HG02571 (cell line): ENCODE data around the gene TFF3.

Experiments
- ATAC-seq: cut with Tn5 transposase; IDR thresholded peaks from one replicate; pipeline ENCODE4 v1.9.1; 2021; ENCODE audit warnings: mild to moderate bottlenecking, moderate library complexity; ENCODE audit not compliant: unreplicated experiment

Gene TFF3

GRCh38 chr21:42315296-42315891 is at the start of gene TFF3:
Gene TFF3 (minus strand): TSS chr21:42315409. CDS start chr21:42315374, 35 bp downstream.
- no peak for ATAC-seq

- ATAC-seq = no peak
Measured at GRCh38 chr21:42364304-42364865, 49.2 kb upstream of the TFF3 start.

- no peak for ATAC-seq
Measured at GRCh38 chr21:42363312-42363711, 48.1 kb upstream of the TFF3 start.

GRCh38 chr21:42362700-42363099 is 47.5 kb upstream of the TFF3 start:
- ATAC-seq = no peak

- ATAC-seq = no peak
Measured at GRCh38 chr21:42362198-42362597, 47.0 kb upstream of the TFF3 start.

- no peak for ATAC-seq
Measured at GRCh38 chr21:42361286-42361685, 46.1 kb upstream of the TFF3 start.

GRCh38 chr21:42360317-42360716 is 45.1 kb upstream of the TFF3 start:
- ATAC-seq = no peak

- ATAC-seq = no peak
Measured at GRCh38 chr21:42358937-42359336, 43.7 kb upstream of the TFF3 start.

GRCh38 chr21:42358261-42358660 is 43.1 kb upstream of the TFF3 start:
- ATAC-seq = no peak

- no peak for ATAC-seq
Measured at GRCh38 chr21:42357307-42357706, 42.1 kb upstream of the TFF3 start.

- ATAC-seq = no peak
Measured at GRCh38 chr21:42356650-42357049, 41.4 kb upstream of the TFF3 start.

- ATAC-seq = no peak
Measured at GRCh38 chr21:42356046-42356445, 40.8 kb upstream of the TFF3 start.

- no peak for ATAC-seq
Measured at GRCh38 chr21:42353623-42354022, 38.4 kb upstream of the TFF3 start.

GRCh38 chr21:42352441-42353095 is 37.4 kb upstream of the TFF3 start:
- no peak for ATAC-seq

- no peak for ATAC-seq
Measured at GRCh38 chr21:42351626-42352440, 36.6 kb upstream of the TFF3 start.

GRCh38 chr21:42350927-42351426 is 35.8 kb upstream of the TFF3 start, which contains the start of gene TFF2:
Gene TFF2 (minus strand): TSS chr21:42350994. CDS start chr21:42350957, 37 bp downstream.
- no peak for ATAC-seq

- ATAC-seq = no peak
Measured at GRCh38 chr21:42350318-42350910, 35.2 kb upstream of the TFF3 start.

GRCh38 chr21:42349420-42350317 is 34.5 kb upstream of the TFF3 start:
- no peak for ATAC-seq

- no peak for ATAC-seq
Measured at GRCh38 chr21:42348762-42349161, 33.6 kb upstream of the TFF3 start.
